BJ (cell line): Measurements from ENCODE around the gene UNC5A. TPM values are rescaled to one million over a fixed set of nuclear protein-coding genes. Genes with fewer than 3 reads are reported as not detected.

Experiments
- CTCF ChIA-PET: fragments of 350-600 bp; formaldehyde crosslinking; extraction: SDS; loops from one replicate; lab custom pipeline; 2021; ENCODE audit warnings: antibody characterized with exemption, inconsistent platforms; lab: Yijun Ruan, JAX
- POLR2A ChIA-PET: fragments of 300-600 bp; sonication (Branson Sonifier 250); formaldehyde crosslinking; extraction: SDS; loops from one replicate; lab custom pipeline; 2021; ENCODE audit warnings: antibody characterized with exemption; lab: Charles Lee
- DNase-seq: peaks from one replicate; pipeline ENCODE4 v3.0.0-alpha.2; 2011; ENCODE audit warnings: low read depth
- H3K27me3 ChIP-seq: 2 replicates; pipeline ENCODE4 v1.6.0; 2011; ENCODE audit warnings: low read length; ENCODE audit not compliant: control insufficient read depth, insufficient read depth
- H3K36me3 ChIP-seq: 2 replicates; pipeline ENCODE4 v1.5.1; 2011; ENCODE audit warnings: low read length; ENCODE audit not compliant: control insufficient read depth, insufficient read depth
- H3K4me3 ChIP-seq: 2 replicates; pipeline ENCODE4 v1.5.1; 2011; ENCODE audit warnings: low read depth, mild to moderate bottlenecking, control low read depth, low read length
- CTCF ChIP-seq: IDR thresholded peaks from 2 replicates; pipeline ENCODE4 v1.5.1; 2011; ENCODE audit warnings: low read depth, mild to moderate bottlenecking, control low read depth, inconsistent platforms, low read length, moderate library complexity; ENCODE audit not compliant: insufficient read depth
- polyA plus RNA-seq: library from polyadenylated mRNA; depleted of rRNA; stranded (reverse); fragments of >200 nt; gene quantifications from 2 replicates; pipeline ENCODE4 v1.2.3, GENCODE V29; 2011

UNC5A gene
- polyA plus RNA-seq, 1 experiment = not detected

GRCh38 chr5:176798086-176798876 lies 12.1 kb upstream of the UNC5A start:
- H3K27me3 ChIP-seq = peaks cover 23% of the 10 kb centered on the region
- CTCF ChIA-PET = no interaction called here
- no peak for DNase-seq
- TF ChIP-seq CTCF = no peak
- no peak overlapping the region for H3K4me3 ChIP-seq
- POLR2A ChIA-PET = no interaction called here
- no peaks in the 10 kb centered on the region for H3K36me3 ChIP-seq

- H3K27me3 ChIP-seq = peaks cover 17% of the 10 kb centered on the region
- H3K4me3 ChIP-seq = no peak overlapping the region
- no peaks in the 10 kb centered on the region for H3K36me3 ChIP-seq
- POLR2A ChIA-PET = no interaction called here
- no peak for TF ChIP-seq CTCF
- CTCF ChIA-PET = no interaction called here
- no peak for DNase-seq
These were observed 11.4 kb upstream of the UNC5A start for GRCh38 chr5:176798949-176799348.

- Histone ChIP-seq H3K4me3 (no peak overlapping the region), H3K36me3 (no peaks in the 10 kb centered on the region), H3K27me3 (peaks cover 12% of the 10 kb centered on the region)
- POLR2A ChIA-PET = no interaction called here
- TF ChIP-seq CTCF = no peak
- no peak for DNase-seq
- CTCF ChIA-PET = no interaction called here
These were observed 10.9 kb upstream of the UNC5A start for GRCh38 chr5:176799488-176799887.

- Histone ChIP-seq H3K36me3 (no peaks in the 10 kb centered on the region), H3K4me3 (no peak overlapping the region), H3K27me3 (peaks cover 12% of the 10 kb centered on the region)
- TF ChIP-seq CTCF = no peak
- ChIA-PET CTCF (no interaction called here), POLR2A (no interaction called here)
- no peak for DNase-seq
These were observed 10.3 kb upstream of the UNC5A start for GRCh38 chr5:176800024-176800423.

GRCh38 chr5:176802116-176802784 lies 8.1 kb upstream of the UNC5A start:
- Histone ChIP-seq H3K36me3 (no peaks in the 10 kb centered on the region), H3K4me3 (no peak overlapping the region), H3K27me3 (peaks cover 5% of the 10 kb centered on the region)
- no peak for TF ChIP-seq CTCF
- POLR2A ChIA-PET = no interaction called here
- DNase-seq = no peak
- CTCF ChIA-PET = interaction anchor here (1.0 kb wide), 2 partner anchors 9 to 11 kb away, joined by 3 to 6 read pairs; no protein-coding TSS in a partner anchor
